Spleen (tissue), 7 donors: ENCODE measurements around the gene CHRNE.

Experiments
- CTCF ChIP-seq, 11 experiments: fragments of 200-600 bp in 7 of 11; fragments of 450-650 bp in 4 of 11; sonication (generic) in 4 of 11; IDR thresholded peaks in 8 of 11; conservative IDR thresholded peaks in 3 of 11; 1 replicate in 7 of 11; 2 replicates in 4 of 11; pipeline versions ENCODE4 v1.4.0 to v1.8.0; 2016 to 2021; ENCODE audit warnings: antibody characterized with exemption in 11 of 11, inconsistent platforms in 4 of 11, mild to moderate bottlenecking in 1 of 11
- POLR2A ChIP-seq, 3 donors: fragments of 450-650 bp; IDR thresholded peaks; one replicate each; pipeline ENCODE4 v1.5.1; 2017; ENCODE audit warnings: antibody characterized with exemption in 3 of 3, mild to moderate bottlenecking in 1 of 3
- donor health status: DM: no; HTN: no; CAD: no; lungs with moderate emphysema.
- donor health status: DM: no; HTN: no; CAD: no.
- donor health status: DM: no; HTN: no; CAD: no.

GRCh38 chr17:4880857-4881256, 22.0 kb downstream of the CHRNE start:
- TF ChIP-seq POLR2A (IDR thresholded peaks at IDR 0.05) (no peak), CTCF (IDR thresholded peaks at IDR 0.05 in 8 of 11, conservative IDR thresholded peaks at IDR 0.05 in 3 of 11) (no peak)
